Keratinocyte (primary cell): ENCODE results near the gene CAPZB. TPM values are rescaled to one million over a fixed set of nuclear protein-coding genes. Genes with fewer than 3 reads are reported as not detected.

Experiments used
- DNase-seq: peaks from one replicate; pipeline ENCODE4 v3.0.0-alpha.2; 2011; ENCODE audit warnings: low read depth, missing footprints, low spot score
- FAIRE-seq: peaks from 2 replicates; lab custom pipeline; 2011; peaks lifted over from hg19 to GRCh38; lab: Jason Lieb, UNC
- H2AFZ ChIP-seq: 2 replicates; pipeline ENCODE4 v1.6.0; 2012; ENCODE audit warnings: low read length, control low read depth, inconsistent platforms; ENCODE audit not compliant: control insufficient read depth
- H3K27ac ChIP-seq: 2 replicates; pipeline ENCODE4 v1.5.1; 2011; ENCODE audit warnings: low read length; ENCODE audit not compliant: control insufficient read depth, insufficient read depth
- H3K27me3 ChIP-seq: 3 replicates; pipeline ENCODE4 v1.6.0; 2011; ENCODE audit warnings: low read length; ENCODE audit not compliant: control insufficient read depth, insufficient read depth; ENCODE audit errors: extremely low read depth
- H3K36me3 ChIP-seq, 2 experiments: 2 replicates in 1 of 2; 3 replicates in 1 of 2; pipeline ENCODE4 v1.5.1; 2011; ENCODE audit warnings: low read length in 2 of 2, mild to moderate bottlenecking in 1 of 2; ENCODE audit not compliant: control insufficient read depth in 2 of 2, insufficient read depth in 2 of 2; ENCODE audit errors: extremely low read depth in 1 of 2
- H3K4me1 ChIP-seq: 3 replicates; pipeline ENCODE4 v1.5.1; 2011; ENCODE audit warnings: low read length; ENCODE audit not compliant: control insufficient read depth, insufficient read depth; ENCODE audit errors: extremely low read depth
- H3K4me2 ChIP-seq: 3 replicates; pipeline ENCODE4 v1.6.0; 2011; ENCODE audit warnings: low read depth, low read length; ENCODE audit not compliant: control insufficient read depth, insufficient read depth; ENCODE audit errors: extremely low read depth
- H3K4me3 ChIP-seq, 3 experiments: fragments of 200-600 bp in 1 of 3; sonication (generic) in 1 of 3; 2 replicates in 2 of 3; 3 replicates in 1 of 3; pipeline ENCODE4 v1.5.1; 2011 to 2016; ENCODE audit warnings: low read length in 3 of 3, mild to moderate bottlenecking in 3 of 3, control low read depth in 2 of 3, inconsistent platforms in 1 of 3, low read depth in 1 of 3, mixed read lengths in 1 of 3, mixed run types in 1 of 3, moderate library complexity in 1 of 3; ENCODE audit not compliant: control insufficient read depth in 2 of 3, insufficient read depth in 2 of 3; ENCODE audit errors: extremely low read depth in 1 of 3
- H3K79me2 ChIP-seq: 2 replicates; pipeline ENCODE4 v1.6.0; 2012; ENCODE audit warnings: low read length; ENCODE audit not compliant: control insufficient read depth, insufficient read depth
- H3K9ac ChIP-seq: 3 replicates; pipeline ENCODE4 v1.6.0; 2011; ENCODE audit warnings: low read length; ENCODE audit not compliant: control insufficient read depth, insufficient read depth; ENCODE audit errors: extremely low read depth
- H3K9me1 ChIP-seq: 3 replicates; pipeline ENCODE4 v1.6.0; 2011; ENCODE audit warnings: low read length; ENCODE audit not compliant: control insufficient read depth, insufficient read depth; ENCODE audit errors: extremely low read depth
- H3K9me3 ChIP-seq: 2 replicates; pipeline ENCODE4 v1.5.1; 2012; ENCODE audit warnings: low read depth, low read length; ENCODE audit not compliant: control insufficient read depth
- H4K20me1 ChIP-seq: 3 replicates; pipeline ENCODE4 v1.6.0; 2011; ENCODE audit warnings: low read length; ENCODE audit not compliant: control insufficient read depth, insufficient read depth; ENCODE audit errors: extremely low read depth
- EZH2 ChIP-seq: IDR thresholded peaks from one replicate; pipeline ENCODE4 v1.6.1; 2012; ENCODE audit warnings: inconsistent platforms, mild to moderate bottlenecking, low read length, moderate library complexity
- dilution Hi-C: fragments of 300-500 bp; cut with MboI; formaldehyde crosslinking; loops from one replicate; pipeline ENCODE4 v1.7.0; 2020; ENCODE audit warnings: low sequenced_read_pairs; ENCODE audit not compliant: extremely low pct_ligation_motif_present
- polyA plus RNA-seq, 5 experiments: library from polyadenylated mRNA; depleted of rRNA in 3 of 5; stranded (reverse) in 3 of 5; stranded (forward) in 1 of 5; unstranded in 1 of 5; fragments of >200 nt; gene quantifications; 1 replicate in 1 of 5; 2 replicates in 3 of 5; 3 replicates in 1 of 5; pipeline versions ENCODE4 v1.2.1 to v1.2.3, GENCODE V29; 2011 to 2012; ENCODE audit warnings: missing spikeins in 2 of 5, low read depth in 1 of 5, low replicate concordance in 1 of 5
- TF ChIP-seq, protein P1 (sequence below), 3 experiments: IDR thresholded peaks in 1 of 3; conservative IDR thresholded peaks in 1 of 3; optimal IDR thresholded peaks in 1 of 3; 2 replicates in 2 of 3; 3 replicates in 1 of 3; pipeline versions ENCODE3 to v1.5.1; 2011; ENCODE audit warnings: low read length in 3 of 3, mild to moderate bottlenecking in 3 of 3, moderate library complexity in 2 of 3, control low read depth in 1 of 3, inconsistent platforms in 1 of 3; ENCODE audit not compliant: insufficient read depth in 2 of 3; ENCODE audit errors: extremely low read depth in 1 of 3

The CAPZB gene
- polyA plus RNA-seq, 1 donor (not counting 4 experiments of a cell fraction or from before 2014, with no cell fraction given): 193 TPM

DNA sequence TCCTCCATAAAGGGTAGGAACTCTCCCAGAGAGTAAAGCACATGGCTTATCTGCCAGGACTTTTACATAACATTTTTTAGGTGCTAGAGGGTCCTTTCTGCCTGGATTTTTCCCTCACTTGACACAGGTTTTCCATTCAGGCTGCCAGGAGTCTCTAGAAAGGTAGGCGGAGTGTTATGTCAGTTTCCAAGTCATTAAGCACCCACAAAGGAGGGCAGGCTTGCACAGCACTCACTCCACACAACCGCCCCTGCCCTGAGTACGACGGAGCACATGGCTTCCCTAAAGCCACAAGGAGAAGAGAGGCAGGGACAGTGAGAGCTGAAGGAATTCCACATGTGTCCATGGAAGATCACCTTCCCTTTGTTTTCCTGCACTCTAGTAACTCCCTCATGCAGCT is 55.7 kb downstream of the CAPZB start:
- Histone ChIP-seq H4K20me1 (peaks cover 32% of the 10 kb centered on the region), H3K27ac (no peak overlapping the region), H2AFZ (no peak overlapping the region), H3K9me3 (no peaks in the 10 kb centered on the region), H3K27me3 (no peaks in the 10 kb centered on the region), H3K4me3 (no peak overlapping the region), H3K79me2 (peaks cover 92% of the 10 kb centered on the region), H3K9me1 (peaks cover 15% of the 10 kb centered on the region), H3K9ac (no peak overlapping the region), H3K36me3 (peaks cover 0 to 8% of the 10 kb centered on the region in 2 experiments), H3K4me2 (peak overlapping the region; percentile 27), H3K4me1 (peaks cover 20% of the 10 kb centered on the region)
- TF ChIP-seq, protein P1, sequence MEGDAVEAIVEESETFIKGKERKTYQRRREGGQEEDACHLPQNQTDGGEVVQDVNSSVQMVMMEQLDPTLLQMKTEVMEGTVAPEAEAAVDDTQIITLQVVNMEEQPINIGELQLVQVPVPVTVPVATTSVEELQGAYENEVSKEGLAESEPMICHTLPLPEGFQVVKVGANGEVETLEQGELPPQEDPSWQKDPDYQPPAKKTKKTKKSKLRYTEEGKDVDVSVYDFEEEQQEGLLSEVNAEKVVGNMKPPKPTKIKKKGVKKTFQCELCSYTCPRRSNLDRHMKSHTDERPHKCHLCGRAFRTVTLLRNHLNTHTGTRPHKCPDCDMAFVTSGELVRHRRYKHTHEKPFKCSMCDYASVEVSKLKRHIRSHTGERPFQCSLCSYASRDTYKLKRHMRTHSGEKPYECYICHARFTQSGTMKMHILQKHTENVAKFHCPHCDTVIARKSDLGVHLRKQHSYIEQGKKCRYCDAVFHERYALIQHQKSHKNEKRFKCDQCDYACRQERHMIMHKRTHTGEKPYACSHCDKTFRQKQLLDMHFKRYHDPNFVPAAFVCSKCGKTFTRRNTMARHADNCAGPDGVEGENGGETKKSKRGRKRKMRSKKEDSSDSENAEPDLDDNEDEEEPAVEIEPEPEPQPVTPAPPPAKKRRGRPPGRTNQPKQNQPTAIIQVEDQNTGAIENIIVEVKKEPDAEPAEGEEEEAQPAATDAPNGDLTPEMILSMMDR (optimal IDR thresholded peaks at IDR 0.05 in 1 of 3, IDR thresholded peaks at IDR 0.05 in 1 of 3, conservative IDR thresholded peaks at IDR 0.05 in 1 of 3; ENCODE audit: extremely low read depth in 1 of 3, insufficient read depth in 2 of 3, low read length in 3 of 3): no peak
- TF ChIP-seq EZH2: no peak
- dilution Hi-C loops: loop anchor here (25.0 kb wide), 1 partner anchor 208 kb away; the partner anchor contains the start of gene NBL1
- FAIRE-seq (no peak), DNase-seq (no peak)

DNA sequence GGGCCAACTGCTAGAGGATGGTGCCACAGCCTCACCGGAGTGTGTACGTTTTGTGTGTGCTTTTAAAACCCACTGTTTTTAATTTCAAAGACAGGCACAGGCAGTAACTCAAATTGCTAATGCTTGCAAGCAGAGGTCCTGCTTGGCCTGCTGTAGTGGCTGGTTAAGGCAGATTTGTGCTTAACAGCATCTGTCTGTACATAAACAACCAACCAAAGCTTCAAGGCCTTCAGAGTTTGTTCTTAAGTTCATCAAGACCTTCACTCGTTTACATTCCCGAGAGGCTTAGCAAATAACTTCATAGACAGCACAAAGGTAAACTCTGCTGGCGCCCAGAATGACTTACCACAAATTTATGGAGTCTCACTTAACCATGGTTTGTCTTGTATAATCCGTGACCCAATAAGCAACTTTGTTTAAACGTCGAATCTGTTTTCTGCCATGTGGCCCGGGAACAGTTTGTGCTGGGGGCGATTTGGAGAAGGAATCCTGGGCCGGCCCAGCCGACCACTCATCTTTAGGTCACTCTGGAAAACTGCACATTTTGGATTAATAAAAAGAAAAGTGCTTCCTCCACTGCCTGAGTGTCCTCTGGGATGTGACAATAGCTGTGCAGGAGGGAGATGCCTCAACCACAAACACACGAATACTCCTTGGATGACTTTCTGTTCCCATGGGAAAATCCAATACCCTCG is 58.1 kb downstream of the CAPZB start:
- H2AFZ ChIP-seq: no peak overlapping the region
- TF ChIP-seq EZH2: no peak
- TF ChIP-seq, protein P1 (optimal IDR thresholded peaks at IDR 0.05 in 1 of 3, IDR thresholded peaks at IDR 0.05 in 1 of 3, conservative IDR thresholded peaks at IDR 0.05 in 1 of 3; ENCODE audit: extremely low read depth in 1 of 3, insufficient read depth in 2 of 3, low read length in 3 of 3): no peak
- DNase-seq: no peak
- no peaks in the 10 kb centered on the region for H3K9me3 ChIP-seq
- H4K20me1 ChIP-seq: peaks cover 34% of the 10 kb centered on the region
- no peak overlapping the region for H3K4me3 ChIP-seq
- H3K9ac ChIP-seq: no peak overlapping the region
- H3K9me1 ChIP-seq: peaks cover 17% of the 10 kb centered on the region
- no peak for FAIRE-seq
- dilution Hi-C loops: loop anchor here (25.0 kb wide), 1 partner anchor 210 kb away; the partner anchor contains the start of gene NBL1
- H3K27ac ChIP-seq: no peak overlapping the region
- H3K79me2 ChIP-seq: peaks cover 91% of the 10 kb centered on the region
- peaks cover 0 to 5% of the 10 kb centered on the region in 2 experiments for H3K36me3 ChIP-seq
- H3K27me3 ChIP-seq: no peaks in the 10 kb centered on the region
- peaks cover 25% of the 10 kb centered on the region for H3K4me1 ChIP-seq
- H3K4me2 ChIP-seq: no peak overlapping the region
